Measurements from ENCODE around the gene GFRA1. TPM values are rescaled to one million over a fixed set of nuclear protein-coding genes. Genes with fewer than 3 reads are reported as not detected.
A peak's percentile ranks its signal among the peaks of the same experiment; 100 is the strongest.

The GFRA1 gene
- total RNA-seq, 1 donor from 2014 or later, result 18.5 TPM

- DNase-seq (ENCODE audit: low read depth in 2 of 2), result no peak
Observed at GRCh38 chr10:116160271-116160670, 112.7 kb downstream of the GFRA1 start.

GRCh38 chr10:116159197-116159596 is 113.8 kb downstream of the GFRA1 start:
- DNase-seq (ENCODE audit: low read depth in 2 of 2), result no peak

- no peak for DNase-seq (ENCODE audit: low read depth in 2 of 2)
Observed at GRCh38 chr10:116158036-116158435, 115.0 kb downstream of the GFRA1 start.

GRCh38 chr10:116157485-116157884 is 115.5 kb downstream of the GFRA1 start:
- no peak for DNase-seq (ENCODE audit: low read depth in 2 of 2)

- DNase-seq (ENCODE audit: low read depth in 2 of 2), result no peak
Observed at GRCh38 chr10:116156819-116157218, 116.2 kb downstream of the GFRA1 start.

- DNase-seq (ENCODE audit: low read depth in 2 of 2), result no peak
Observed at GRCh38 chr10:116155191-116155590, 117.8 kb downstream of the GFRA1 start.

GRCh38 chr10:116154651-116155050 is 118.4 kb downstream of the GFRA1 start:
- DNase-seq (ENCODE audit: low read depth in 2 of 2), result no peak

GRCh38 chr10:116151076-116151475 is 121.9 kb downstream of the GFRA1 start:
- no peak for DNase-seq (ENCODE audit: low read depth in 2 of 2)

- no peak for DNase-seq (ENCODE audit: low read depth in 2 of 2)
Observed at GRCh38 chr10:116150606-116151005, 122.4 kb downstream of the GFRA1 start.

GRCh38 chr10:116147147-116147905 is 125.7 kb downstream of the GFRA1 start:
- DNase-seq (ENCODE audit: low read depth in 2 of 2), result no peak

- DNase-seq (ENCODE audit: low read depth in 2 of 2), result peak in 1 of 2 donors; percentile 2
Observed at GRCh38 chr10:116146372-116147140, 126.5 kb downstream of the GFRA1 start.

GRCh38 chr10:116143673-116144222 is 129.3 kb downstream of the GFRA1 start:
- no peak for DNase-seq (ENCODE audit: low read depth in 2 of 2)

GRCh38 chr10:116141855-116142254 is 131.2 kb downstream of the GFRA1 start:
- peak in 1 of 2 donors; percentile 3 for DNase-seq (ENCODE audit: low read depth in 2 of 2)

GRCh38 chr10:116141246-116141645 is 131.8 kb downstream of the GFRA1 start:
- no peak for DNase-seq (ENCODE audit: low read depth in 2 of 2)

GRCh38 chr10:116139886-116140285 is 133.1 kb downstream of the GFRA1 start:
- no peak for DNase-seq (ENCODE audit: low read depth in 2 of 2)

GRCh38 chr10:116138897-116139296 is 134.1 kb downstream of the GFRA1 start:
- DNase-seq (ENCODE audit: low read depth in 2 of 2), result no peak

GRCh38 chr10:116136261-116136660 is 136.7 kb downstream of the GFRA1 start:
- DNase-seq (ENCODE audit: low read depth in 2 of 2), result no peak

GRCh38 chr10:116134322-116134721 is 138.7 kb downstream of the GFRA1 start:
- DNase-seq (ENCODE audit: low read depth in 2 of 2), result no peak

- DNase-seq (ENCODE audit: low read depth in 2 of 2), result no peak
Observed at GRCh38 chr10:116133634-116134033, 139.4 kb downstream of the GFRA1 start.

GRCh38 chr10:116132780-116133399 is 140.1 kb downstream of the GFRA1 start:
- DNase-seq (ENCODE audit: low read depth in 2 of 2), result no peak

- no peak for DNase-seq (ENCODE audit: low read depth in 2 of 2)
Observed at GRCh38 chr10:116130006-116130405, 143.0 kb downstream of the GFRA1 start.

All from lung microvascular endothelial cell (primary cell).